GM19035 (cell line): ENCODE data around the gene PLCL1.

ENCODE experiments used
- ATAC-seq: cut with Tn5 transposase; IDR thresholded peaks from one replicate; pipeline ENCODE4 v1.9.1; 2021; ENCODE audit not compliant: unreplicated experiment

The PLCL1 gene

DNA sequence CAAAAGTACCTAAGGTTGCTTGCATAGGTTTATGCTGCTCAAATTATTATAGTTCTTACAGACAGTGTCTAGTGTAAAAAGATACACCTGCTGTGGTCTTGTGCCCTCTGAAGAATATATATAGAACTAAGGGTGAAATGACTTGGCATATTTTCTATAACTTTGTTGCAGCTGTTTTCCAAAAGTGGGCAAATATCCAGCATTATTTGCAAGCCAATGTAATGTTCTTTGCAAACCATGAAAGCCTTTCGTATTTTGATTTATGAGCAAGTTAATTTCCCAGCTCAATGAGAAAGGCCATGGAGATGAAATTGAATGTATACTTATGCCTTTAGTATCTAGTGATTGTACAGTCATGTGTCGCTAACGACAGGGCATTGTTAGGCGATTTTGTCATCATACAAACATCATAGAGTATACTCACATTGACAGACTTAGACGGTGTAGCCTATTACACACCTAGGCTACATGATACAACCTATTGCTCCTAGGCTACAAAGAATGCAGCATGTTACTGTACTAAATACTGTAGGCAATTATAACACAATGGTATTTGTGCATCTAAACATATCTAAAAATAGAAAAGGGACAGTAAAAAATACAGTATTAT, 116.3 kb downstream of the PLCL1 start:
- ATAC-seq, result no peak

DNA sequence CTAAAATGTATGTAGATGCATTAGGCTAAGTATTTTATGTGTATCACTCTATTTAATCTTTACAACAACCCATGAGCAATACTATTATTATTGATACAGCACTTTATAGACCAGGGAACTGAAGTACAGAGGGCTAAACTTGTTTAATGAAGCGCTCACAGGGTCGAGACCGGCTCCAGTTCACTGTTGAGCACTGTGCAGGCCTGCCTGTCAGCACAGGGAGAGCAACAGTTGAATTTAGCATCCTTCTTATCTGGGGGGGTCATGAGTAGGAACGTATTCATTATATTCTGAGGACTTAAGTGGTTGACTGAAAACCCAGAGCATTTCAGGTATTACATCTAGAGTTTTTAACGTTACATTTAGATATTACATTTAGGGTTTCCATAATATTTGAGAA, 120.1 kb downstream of the PLCL1 start:
- ATAC-seq, result no peak

DNA sequence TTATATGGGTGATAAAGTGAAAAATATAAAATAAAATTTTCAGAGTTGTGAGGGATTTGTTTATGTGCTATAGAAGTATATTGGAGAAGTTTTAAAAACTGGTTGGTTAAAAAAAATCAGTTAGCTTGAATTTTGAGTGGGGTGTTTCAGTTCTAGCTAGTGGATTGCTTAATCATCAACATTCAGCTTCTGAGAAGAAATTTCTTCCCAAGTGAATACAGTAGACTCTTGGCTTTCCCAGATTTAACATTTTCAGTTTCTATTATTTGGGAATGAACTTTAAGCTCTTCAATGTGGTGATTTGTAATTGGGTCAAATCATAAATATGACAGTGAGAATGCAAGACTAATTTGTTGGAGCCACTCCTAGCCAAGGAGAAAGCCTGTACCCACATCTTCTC, 120.8 kb downstream of the PLCL1 start:
- no peak for ATAC-seq

DNA sequence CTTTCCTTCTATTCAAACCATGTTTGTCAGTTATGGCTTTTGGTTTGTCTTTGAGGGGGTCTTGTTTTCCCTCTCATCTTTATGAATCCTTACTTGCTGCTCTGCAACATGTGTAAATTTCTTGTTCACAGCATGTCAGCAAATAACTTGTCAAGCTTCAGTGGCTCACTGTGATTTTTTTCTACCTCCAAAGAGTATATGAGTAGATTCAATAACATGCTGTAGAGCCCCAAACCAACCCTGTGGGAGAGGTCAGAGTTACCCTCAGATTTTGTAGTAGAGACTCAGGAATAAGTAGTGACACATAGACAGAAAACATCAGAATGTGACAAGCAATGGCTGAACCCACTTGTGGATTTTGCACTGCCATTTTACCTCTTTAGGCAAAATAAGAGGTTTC, 121.6 kb downstream of the PLCL1 start:
- ATAC-seq, result no peak

DNA sequence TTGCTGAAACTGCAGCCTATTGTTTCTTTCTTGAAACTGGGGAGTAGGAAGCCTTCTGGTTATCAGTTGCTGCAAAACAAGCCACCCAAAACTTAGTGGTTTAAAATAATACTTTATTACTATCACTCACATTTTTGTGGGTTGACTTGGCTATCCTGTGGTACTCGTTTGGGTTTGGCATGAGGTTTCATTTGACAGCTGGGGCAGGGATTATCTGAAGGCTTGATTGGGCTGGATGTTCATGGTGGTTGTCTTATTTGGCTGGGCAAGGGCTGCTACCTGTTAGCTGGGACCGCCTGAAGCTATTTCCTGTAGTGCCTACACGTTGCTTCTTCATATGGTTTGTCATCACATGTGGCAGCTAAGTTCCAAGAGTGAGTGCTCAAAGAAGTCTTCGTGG, 122.3 kb downstream of the PLCL1 start:
- ATAC-seq, result no peak

DNA sequence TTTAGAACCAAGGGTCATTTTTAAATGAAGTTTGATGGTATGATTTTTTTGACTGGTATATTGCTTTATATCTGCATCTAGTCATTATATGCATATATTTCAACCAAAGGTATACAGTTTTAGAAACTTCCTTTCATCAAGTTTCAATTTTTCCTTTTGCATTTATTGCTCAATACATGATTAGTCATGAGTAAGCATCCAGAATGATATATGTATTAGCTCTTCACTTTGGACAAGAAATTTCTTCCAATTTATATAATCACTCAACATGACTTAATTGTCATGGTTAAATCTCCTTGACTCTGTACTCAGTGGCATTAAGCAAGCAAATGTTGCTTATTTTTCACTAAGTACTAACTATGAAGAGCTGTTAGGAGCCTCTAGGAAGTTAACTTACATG, 123.6 kb downstream of the PLCL1 start:
- no peak for ATAC-seq

DNA sequence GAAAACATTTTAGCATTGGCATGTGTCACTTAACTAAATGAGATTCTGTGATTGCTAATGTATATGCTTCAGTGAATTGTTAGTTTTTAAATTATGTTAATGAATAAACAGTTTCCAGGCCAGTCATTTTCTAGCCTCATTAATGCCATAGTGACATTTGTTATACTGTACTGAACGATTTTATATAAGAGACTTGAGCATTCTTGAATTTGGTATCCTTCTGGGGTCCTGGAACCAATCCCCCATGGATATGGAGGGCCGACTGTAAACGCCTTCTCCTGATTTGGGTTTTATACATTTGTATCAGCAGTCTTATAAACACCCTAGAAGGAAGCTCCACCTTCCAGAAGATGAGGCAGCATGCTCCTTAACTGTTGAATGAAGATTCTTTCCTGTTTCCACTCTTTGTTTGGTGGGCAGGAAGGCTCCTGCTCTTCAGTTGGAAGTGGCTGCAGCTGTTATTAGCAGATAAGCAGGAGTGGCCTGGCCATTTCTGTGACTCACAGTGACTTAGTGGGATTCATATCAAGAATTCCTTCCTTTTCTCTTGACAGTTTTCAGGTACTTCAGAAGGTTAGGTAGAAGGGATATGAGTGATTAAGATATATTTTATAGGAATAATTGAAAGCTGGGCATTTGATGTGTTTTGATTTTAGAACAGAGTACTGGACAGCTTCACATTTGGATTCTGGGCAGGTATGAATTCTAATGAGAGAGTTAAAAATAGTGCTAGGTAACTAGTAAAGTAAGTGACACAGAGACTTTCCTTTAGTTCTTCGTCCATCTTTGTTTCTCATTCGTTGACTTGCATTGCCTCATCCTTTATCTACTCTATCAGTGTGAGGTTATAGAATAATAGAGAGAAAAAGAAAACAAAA, 124.9 kb downstream of the PLCL1 start:
- no peak for ATAC-seq

DNA sequence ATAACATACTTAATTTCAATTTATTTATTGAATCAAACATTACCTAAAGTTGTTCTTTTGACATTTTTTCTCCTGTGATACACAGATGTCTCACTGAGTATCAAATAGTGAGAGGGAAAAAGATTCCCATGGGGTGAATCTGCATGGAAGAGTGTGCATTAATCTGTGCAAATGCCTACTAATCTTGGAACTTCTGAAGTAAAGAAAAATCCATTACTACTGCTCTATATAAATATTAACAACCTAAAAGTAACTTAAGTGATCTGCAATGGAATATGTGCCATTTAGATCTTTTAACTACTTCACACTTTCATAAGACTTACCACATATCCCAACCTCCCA, 125.5 kb downstream of the PLCL1 start:
- ATAC-seq, result no peak

DNA sequence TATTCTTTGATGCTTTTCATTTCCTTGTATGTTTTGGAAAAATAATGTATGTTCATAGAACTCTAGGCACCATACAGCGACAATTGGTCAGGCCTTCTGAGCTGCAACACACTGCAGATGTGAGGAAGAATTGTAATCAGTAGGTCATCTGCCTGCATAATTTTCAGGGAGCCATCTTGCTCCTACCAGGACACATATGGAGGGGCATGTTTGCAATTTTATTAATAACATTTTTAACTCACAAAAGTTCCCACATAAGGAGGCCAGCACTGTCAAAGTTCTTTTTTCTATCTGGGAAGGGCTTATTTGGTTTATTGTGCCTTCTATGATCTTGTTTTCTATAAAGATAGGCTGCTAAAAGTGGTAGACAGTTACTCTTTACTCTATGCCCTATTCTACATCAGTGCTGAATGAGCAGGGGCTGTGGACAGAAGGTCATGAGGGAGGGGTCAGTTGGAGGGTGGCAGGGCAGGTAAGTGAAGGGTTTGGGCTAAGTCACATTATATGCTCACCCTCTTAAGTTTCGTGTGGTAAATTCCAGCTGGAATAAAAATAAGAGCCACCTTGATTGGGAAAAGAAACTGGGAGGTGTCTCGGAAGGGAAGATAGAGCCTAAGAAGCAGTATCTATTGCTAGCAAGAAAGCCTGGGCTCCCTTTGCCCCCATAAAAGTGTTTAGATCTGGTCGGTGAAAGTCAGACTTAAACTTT, 126.3 kb downstream of the PLCL1 start:
- ATAC-seq, result no peak

DNA sequence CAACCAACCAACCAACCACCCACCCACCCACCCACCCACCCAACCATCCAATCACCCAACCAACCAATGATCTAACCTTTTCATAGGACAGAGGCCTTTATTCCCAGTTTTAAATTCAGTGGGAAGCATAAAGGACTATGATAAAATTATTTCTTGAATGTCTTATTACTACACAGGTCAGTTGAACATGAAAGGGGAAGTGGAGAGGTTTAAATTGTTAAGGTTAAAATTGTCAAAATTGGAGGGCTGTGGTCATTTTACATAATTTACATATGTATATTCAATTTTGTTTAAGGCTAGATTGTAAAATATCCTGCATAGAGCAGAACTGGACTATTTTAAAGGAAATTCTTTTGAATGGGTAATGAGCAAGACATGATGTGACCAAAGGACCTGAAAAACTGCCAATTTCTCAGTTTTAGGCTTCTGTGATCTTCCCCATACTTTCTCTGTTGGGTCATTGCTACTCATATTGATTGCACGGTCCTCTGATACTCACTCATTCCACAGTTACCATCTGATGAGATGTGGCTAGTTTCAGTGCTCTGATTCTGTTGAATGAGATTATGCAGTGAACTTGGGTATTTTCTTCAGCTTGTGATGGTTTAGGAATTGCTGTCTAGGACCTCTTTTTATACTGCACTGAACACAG, 127.4 kb downstream of the PLCL1 start:
- no peak for ATAC-seq

DNA sequence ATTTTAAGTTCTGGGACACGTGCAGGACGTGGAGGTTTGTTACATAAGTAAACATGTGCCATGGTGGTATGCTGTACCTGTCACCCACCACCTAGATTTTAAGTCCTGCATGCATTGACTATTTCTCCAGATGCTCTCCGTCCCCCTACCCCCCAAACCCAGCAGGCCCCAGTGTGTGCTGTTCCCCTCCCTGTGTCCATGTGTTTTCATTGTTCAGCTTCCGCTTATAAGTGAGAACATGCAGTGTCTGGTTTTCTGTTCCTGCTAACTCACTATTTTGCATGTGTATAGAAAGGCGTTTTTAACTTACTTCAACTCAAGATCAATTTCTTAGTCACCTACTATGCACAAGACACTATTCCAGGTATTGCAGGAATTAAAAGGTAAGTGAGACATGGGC, 128.0 kb downstream of the PLCL1 start:
- ATAC-seq, result no peak

DNA sequence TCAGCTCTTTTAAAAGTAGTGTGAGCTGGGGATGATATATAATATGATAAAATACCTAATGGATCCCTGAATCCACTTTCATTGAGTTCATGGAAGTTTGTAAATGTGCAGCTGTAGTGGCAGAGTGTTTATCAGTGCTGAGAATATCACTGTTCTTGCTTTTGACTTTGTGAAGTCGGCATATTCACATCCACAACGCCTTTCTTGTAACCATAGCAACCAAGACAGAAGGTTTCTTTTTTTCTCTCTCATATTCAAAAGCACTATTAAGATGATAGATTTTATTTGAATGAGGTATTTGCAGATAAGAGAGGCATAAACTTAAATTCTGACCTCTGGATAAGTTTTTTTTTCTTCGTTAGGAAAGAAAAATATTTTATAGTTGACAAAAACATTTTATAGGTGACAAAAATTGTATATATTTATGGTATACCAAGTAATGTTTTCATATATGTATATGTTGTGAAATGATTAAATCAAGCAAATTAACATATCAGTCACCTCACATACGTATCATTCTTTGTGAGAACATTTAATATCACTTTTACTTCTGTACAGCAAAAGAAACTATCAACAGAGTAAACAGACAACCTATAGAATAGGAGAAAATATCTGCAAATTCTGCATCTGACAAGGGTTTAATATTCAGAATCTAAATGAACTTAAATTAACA, 130.0 kb downstream of the PLCL1 start:
- ATAC-seq, result no peak

DNA sequence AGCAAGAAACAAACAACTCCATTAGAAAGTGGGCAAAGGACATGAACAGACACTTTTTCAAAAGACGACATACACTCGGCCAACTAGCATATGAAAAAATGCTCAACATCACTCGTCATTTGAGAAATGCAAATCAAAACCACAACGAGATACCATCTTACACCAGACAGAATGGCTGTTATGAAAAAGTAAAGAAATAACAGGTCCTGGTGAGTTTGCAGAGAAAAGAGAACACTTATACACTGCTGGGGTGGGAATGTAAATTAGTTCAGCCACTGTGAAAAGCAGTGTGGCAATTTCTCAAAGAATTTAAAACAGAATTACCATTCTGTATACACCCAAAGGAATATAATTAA, 130.5 kb downstream of the PLCL1 start:
- ATAC-seq, result no peak

DNA sequence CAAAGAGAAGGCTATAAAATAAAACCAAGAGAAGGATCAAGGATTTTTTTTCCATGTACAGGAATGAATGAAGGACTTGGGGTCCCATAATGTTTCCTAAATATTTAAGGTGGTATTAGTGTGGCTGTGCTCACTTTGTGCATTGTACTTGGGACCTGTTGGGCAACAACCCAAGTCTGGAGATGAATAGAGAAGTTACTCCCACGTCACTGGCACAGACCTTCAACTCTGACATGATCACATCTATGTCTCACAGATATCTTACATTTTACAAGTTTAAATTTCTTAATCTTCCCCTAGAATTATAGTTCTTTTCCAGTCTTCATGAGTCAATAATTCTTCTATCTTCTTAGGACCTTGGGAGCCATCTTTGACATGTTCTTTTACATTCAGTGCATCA, 133.4 kb downstream of the PLCL1 start:
- ATAC-seq, result no peak

DNA sequence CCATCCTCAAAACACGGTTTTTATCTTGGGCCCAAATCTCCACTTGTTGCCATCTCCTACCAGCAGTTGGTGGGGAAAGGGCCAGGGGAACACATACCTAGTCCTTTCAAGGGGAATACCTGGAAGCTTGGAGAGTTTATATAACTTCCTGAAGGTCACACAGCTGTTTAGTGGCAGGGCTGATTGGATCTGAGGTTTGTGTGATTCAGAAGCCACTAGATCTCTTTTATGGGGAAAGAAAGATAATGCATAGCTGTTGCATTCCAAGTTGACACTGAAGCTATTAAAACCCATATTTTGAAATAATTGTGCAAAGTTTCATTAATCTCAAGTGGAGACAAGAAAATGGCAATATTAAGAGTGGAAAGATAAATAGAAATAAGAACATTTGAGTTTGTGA, 134.2 kb downstream of the PLCL1 start:
- no peak for ATAC-seq

DNA sequence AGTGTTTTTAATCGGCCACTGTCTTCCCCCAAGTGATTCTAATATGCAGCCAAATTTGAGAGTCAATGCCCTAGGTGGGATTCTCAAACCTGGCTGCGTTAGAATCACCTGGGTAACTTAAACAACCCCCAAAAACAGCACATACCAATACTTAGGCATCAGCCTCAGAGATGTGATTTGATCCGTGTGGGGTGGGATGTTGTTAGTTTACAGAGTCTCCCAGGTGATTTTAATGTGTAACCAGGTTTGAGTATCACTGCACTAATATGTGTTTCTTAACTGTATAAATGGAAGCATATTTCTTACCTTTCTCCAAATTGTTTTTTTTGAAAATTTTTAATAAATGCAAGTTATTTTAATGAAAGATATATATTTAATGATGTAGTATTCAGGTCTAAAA, 135.4 kb downstream of the PLCL1 start:
- no peak for ATAC-seq

DNA sequence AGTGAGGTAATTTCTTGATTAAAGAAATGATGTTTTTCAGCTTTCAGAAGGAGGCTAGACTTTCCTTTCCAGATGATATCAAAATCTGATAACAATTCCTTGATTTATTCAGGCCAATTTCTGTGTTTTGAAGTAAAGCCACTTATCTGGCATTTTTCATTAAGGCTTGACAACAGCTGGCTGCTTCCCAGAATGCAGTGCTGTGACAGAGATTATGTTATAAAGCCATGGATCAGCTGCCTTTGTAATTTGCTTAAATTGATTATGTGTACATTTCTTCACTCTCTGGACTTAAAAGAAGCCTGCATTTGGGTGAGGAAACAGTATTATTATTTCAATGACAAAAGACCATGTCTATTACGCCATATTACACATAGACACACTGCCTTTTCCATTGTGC, 136.0 kb downstream of the PLCL1 start:
- ATAC-seq, result no peak

DNA sequence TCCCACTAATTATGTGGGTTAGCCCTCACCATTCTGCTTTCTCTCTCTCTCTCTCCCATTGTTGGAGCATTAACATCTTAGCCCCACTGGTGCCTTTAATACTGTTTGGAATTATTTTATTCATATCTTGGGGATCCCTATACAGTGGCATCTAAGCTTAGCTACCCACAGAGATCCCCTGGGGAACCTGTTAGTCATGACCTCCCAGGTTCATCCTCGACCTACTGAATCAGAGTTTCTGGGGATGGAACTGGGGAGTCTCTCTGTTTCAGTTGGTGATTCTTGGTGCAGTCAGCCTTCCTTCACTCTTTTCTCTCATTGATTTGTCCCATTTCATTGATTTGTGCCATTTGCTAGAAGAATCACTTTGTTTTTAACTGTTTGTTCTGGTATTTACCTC, 137.3 kb downstream of the PLCL1 start:
- ATAC-seq, result no peak

DNA sequence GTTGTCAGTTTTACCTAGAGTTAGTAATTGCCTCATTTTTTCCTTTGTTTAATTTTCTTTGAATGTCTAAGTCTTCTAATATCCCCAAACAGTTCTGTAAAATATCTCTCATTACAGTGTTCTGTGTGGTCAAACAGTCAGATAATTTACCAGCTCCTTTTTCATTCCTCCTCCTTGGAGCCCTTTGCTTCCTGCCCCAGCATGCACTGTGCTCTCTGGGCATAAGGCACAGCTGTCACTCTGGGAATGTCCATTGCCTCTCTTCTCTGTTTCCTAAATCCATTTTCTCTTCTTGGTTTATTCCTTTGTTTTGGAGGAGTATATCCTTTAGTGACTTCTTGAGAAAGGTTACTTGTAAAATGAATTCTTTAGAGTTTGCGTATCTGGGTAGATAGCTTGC, 139.3 kb downstream of the PLCL1 start:
- no peak for ATAC-seq

DNA sequence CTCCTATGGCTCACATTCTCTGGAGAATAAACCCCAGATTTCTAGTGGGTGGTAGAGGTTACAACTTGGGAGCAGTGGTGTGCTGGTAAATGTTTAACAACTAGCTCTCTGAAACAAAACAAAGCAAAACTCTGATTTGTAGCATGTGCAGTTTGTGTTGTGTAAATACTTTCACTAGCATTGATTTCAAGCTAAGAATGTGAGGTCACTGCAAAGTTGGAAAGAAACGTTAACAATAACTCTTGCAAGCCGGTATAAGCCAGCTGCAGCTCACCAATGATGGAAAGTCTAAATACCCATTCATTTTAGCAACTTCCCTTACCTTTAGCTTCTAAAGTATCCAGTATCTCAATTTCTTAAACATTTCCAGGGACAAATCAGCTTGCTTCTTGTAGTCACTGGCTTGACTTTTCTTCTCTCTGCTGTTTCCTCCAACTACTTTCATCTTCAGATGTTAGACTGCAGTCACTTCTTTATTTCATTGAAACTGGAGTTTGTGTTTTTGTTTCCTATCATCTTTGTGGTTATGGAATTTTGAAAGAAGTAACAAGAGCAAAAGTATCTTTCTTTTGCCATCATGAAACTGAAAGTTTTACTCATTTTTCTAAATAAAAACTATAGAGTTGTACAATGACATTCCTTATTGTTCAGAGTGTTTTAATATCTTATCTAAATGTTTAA, 140.2 kb downstream of the PLCL1 start:
- no peak for ATAC-seq

DNA sequence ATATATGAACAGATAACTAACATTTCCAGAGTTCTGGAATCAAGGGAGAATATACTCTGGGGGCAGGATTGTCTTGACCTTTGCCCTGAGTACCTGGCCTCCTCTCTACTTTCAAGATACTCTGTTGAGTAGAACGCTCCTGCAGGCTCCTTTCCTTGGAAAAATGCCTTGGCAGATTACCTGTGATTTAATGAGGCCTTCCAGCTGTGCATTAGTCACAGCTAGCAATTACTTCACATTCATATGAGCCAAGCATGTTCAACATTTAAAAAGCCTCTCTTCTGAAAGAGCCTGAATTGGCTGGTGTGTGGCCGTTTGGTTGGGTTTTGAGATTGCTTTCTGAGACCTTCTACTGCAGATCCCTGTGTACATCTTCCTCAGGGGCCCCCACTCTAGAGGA, 142.2 kb downstream of the PLCL1 start:
- no peak for ATAC-seq
